ENCODE results near the gene IRGC. TPM values are rescaled to one million over a fixed set of nuclear protein-coding genes. Genes with fewer than 3 reads are reported as not detected.

IRGC gene
- total and polyA plus RNA-seq, 2 donors (not counting 3 experiments of a cell fraction or from before 2014, with no cell fraction given), result not detected

DNA sequence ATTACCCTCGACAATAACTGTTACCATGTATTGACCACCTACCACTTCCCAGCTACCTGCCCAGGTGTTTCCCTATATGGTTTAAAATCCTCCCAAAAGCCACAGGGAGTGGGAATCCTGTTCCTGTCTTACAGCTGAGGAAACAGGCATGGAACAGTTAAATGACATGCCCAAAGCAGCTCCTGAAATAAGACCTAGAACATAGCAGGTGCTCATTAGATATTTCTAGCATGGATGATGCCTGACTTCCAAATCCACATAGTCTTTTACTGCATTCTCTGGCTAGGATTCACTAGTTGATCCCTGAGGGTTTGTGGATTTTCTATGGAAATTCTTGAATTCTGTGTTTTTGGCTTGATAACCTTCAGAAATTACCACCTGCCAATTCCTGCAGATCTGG is 51.9 kb downstream of the IRGC start:
- H3K9ac ChIP-seq (replicated peaks; ENCODE audit: extremely low read depth, insufficient read depth, low read length), result no peak overlapping the region
- no peaks in the 10 kb centered on the region for H3K9me1 ChIP-seq (replicated peaks; ENCODE audit: control insufficient read depth, extremely low read depth, insufficient read depth, low read length)
- no peak overlapping the region for H3K4me3 ChIP-seq (replicated peaks in 1 of 3; ENCODE audit: insufficient read depth in 1 of 3, low read depth in 1 of 3, low read length in 3 of 3)
- peaks cover 17% of the 10 kb centered on the region for H3K4me1 ChIP-seq (ENCODE audit: control insufficient read depth, extremely low read depth, insufficient read depth, low read length)
- no peak for TF ChIP-seq GATA2 (IDR thresholded peaks at IDR 0.05; ENCODE audit: insufficient read depth, insufficient read length, low read depth, low read length)
- TF ChIP-seq MYC (IDR thresholded peaks at IDR 0.05; ENCODE audit: low read depth, low read length), result no peak
- TF ChIP-seq EZH2 (IDR thresholded peaks at IDR 0.05; ENCODE audit: borderline replicate concordance, low read depth, low read length, severe bottlenecking), result no peak
- TF ChIP-seq, protein P1, sequence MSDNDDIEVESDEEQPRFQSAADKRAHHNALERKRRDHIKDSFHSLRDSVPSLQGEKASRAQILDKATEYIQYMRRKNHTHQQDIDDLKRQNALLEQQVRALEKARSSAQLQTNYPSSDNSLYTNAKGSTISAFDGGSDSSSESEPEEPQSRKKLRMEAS (IDR thresholded peaks at IDR 0.05; ENCODE audit: insufficient read depth, insufficient read length), result no peak
- no peak for TF ChIP-seq JUN (IDR thresholded peaks at IDR 0.05; ENCODE audit: borderline replicate concordance, insufficient read depth, insufficient read length, low read depth)
- TF ChIP-seq POLR2A (IDR thresholded peaks at IDR 0.05; ENCODE audit: low read depth, low read length), result no peak
- no peak for TF ChIP-seq FOS (IDR thresholded peaks at IDR 0.05; ENCODE audit: borderline replicate concordance, insufficient read depth, low read length)
- TF ChIP-seq POLR2AphosphoS5 (IDR thresholded peaks at IDR 0.05; ENCODE audit: insufficient read depth, low read depth, low read length), result no peak
- TF ChIP-seq, protein P2, sequence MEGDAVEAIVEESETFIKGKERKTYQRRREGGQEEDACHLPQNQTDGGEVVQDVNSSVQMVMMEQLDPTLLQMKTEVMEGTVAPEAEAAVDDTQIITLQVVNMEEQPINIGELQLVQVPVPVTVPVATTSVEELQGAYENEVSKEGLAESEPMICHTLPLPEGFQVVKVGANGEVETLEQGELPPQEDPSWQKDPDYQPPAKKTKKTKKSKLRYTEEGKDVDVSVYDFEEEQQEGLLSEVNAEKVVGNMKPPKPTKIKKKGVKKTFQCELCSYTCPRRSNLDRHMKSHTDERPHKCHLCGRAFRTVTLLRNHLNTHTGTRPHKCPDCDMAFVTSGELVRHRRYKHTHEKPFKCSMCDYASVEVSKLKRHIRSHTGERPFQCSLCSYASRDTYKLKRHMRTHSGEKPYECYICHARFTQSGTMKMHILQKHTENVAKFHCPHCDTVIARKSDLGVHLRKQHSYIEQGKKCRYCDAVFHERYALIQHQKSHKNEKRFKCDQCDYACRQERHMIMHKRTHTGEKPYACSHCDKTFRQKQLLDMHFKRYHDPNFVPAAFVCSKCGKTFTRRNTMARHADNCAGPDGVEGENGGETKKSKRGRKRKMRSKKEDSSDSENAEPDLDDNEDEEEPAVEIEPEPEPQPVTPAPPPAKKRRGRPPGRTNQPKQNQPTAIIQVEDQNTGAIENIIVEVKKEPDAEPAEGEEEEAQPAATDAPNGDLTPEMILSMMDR (IDR thresholded peaks at IDR 0.05; ENCODE audit: extremely low read depth in 1 of 2, insufficient read depth in 1 of 2, low read depth in 1 of 2, low read length in 2 of 2), result no peak
- H4K20me1 ChIP-seq (replicated peaks; ENCODE audit: control insufficient read depth, extremely low read depth, insufficient read depth, low read length), result no peaks in the 10 kb centered on the region
- no peak for DNase-seq (ENCODE audit: low read depth, low spot score)
- no peaks in the 10 kb centered on the region for H3K79me2 ChIP-seq (ENCODE audit: control insufficient read depth, insufficient read depth, low read length)
- intact Hi-C loops (cut with micrococcal nuclease), result loop anchor here (5.0 kb wide), 1 partner anchor 66 kb away; no protein-coding TSS in a partner anchor
- CTCF ChIA-PET, result interaction anchor here (1.7 to 4.9 kb wide), 5 partner anchors 9 to 42 kb away, joined by 6 to 114 read pairs (median 25); no protein-coding TSS in a partner anchor
- no peak overlapping the region for H2AFZ ChIP-seq (ENCODE audit: low read depth, low read length)
- no peak overlapping the region for H3K4me2 ChIP-seq (ENCODE audit: insufficient read depth, low read length)
- dilution Hi-C loops (cut with MboI; ENCODE audit: extremely low pct_ligation_motif_present, low sequenced_read_pairs), result no loop called here
- H3K9me3 ChIP-seq (replicated peaks; ENCODE audit: control insufficient read depth, insufficient read depth, low read length), result no peaks in the 10 kb centered on the region
- POLR2A ChIA-PET, result no interaction called here
- H3K27me3 ChIP-seq (ENCODE audit: control insufficient read depth in 2 of 2, insufficient read depth in 2 of 2, low read length in 2 of 2), result no peaks in the 10 kb centered on the region
- no TSS peak for BruUV-seq (replicated peaks)
- H3K36me3 ChIP-seq (ENCODE audit: control insufficient read depth in 2 of 2, extremely low read depth in 1 of 2, insufficient read depth in 2 of 2, low read length in 2 of 2), result no peaks in the 10 kb centered on the region
- no peak overlapping the region for H3K27ac ChIP-seq (ENCODE audit: insufficient read depth, low read depth, low read length)
- no peak for FAIRE-seq

Data from endothelial cell of umbilical vein (primary cell).